ENCODE measurements around the gene PARVB.

PARVB gene

DNA sequence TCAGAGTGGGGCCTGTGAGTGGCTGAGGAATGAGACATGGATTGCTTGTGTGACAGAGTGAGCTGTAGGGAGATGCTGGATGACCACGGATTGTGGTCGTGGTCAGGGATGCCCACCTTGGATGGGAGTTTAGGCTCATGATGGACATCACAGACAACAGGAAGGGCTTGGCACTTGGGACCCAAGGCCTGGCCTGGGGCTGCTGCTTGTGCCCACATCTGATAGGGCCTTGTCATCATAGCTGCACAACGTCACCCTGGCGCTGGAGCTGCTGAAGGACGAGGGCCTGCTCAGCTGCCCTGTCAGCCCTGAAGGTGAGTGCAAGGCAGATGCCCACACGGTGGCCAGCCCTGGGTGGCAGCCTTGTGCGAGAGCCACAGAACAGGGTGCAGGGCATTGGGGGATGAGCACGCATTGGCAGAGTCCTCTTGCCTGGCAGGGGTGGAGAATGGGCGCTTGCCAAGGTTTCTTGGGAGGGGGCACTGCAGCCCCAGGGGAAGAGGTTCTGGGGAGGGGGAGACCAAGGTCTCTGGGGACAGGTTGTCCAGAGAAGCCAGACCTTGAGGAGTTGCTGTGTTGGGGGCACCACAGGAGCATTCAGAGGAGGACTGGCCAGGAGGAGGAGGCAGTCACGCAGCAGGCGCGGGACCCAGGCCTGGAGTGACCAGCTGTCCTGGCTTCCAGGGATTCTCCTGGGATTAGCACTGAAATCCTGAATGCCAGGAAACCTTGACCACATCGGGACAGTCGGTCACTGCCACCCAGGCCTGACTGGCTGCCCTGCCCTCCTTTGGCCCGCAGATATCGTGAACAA is 181.6 kb downstream of the PARVB start:
- DNase-seq (ENCODE audit: low read depth): no peak
- TF ChIP-seq, protein P1, sequence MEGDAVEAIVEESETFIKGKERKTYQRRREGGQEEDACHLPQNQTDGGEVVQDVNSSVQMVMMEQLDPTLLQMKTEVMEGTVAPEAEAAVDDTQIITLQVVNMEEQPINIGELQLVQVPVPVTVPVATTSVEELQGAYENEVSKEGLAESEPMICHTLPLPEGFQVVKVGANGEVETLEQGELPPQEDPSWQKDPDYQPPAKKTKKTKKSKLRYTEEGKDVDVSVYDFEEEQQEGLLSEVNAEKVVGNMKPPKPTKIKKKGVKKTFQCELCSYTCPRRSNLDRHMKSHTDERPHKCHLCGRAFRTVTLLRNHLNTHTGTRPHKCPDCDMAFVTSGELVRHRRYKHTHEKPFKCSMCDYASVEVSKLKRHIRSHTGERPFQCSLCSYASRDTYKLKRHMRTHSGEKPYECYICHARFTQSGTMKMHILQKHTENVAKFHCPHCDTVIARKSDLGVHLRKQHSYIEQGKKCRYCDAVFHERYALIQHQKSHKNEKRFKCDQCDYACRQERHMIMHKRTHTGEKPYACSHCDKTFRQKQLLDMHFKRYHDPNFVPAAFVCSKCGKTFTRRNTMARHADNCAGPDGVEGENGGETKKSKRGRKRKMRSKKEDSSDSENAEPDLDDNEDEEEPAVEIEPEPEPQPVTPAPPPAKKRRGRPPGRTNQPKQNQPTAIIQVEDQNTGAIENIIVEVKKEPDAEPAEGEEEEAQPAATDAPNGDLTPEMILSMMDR (conservative IDR thresholded peaks at IDR 0.05; ENCODE audit: control insufficient read depth, insufficient read depth, low read depth, low read length): no peak
- no peak overlapping the region for H3K4me3 ChIP-seq (ENCODE audit: control insufficient read depth, low read depth, low read length)

- DNase-seq (ENCODE audit: low read depth): no peak
- H3K4me3 ChIP-seq (ENCODE audit: control insufficient read depth, low read depth, low read length): no peak overlapping the region
- TF ChIP-seq, protein P1 (conservative IDR thresholded peaks at IDR 0.05; ENCODE audit: control insufficient read depth, insufficient read depth, low read depth, low read length): no peak
These were observed 182.2 kb downstream of the PARVB start for GRCh38 chr22:44206330-44206645.

- DNase-seq (ENCODE audit: low read depth): no peak
- no peak overlapping the region for H3K4me3 ChIP-seq (ENCODE audit: control insufficient read depth, low read depth, low read length)
- TF ChIP-seq, protein P1 (conservative IDR thresholded peaks at IDR 0.05; ENCODE audit: control insufficient read depth, insufficient read depth, low read depth, low read length): no peak
These were observed 182.6 kb downstream of the PARVB start for GRCh38 chr22:44206696-44207095.

DNA sequence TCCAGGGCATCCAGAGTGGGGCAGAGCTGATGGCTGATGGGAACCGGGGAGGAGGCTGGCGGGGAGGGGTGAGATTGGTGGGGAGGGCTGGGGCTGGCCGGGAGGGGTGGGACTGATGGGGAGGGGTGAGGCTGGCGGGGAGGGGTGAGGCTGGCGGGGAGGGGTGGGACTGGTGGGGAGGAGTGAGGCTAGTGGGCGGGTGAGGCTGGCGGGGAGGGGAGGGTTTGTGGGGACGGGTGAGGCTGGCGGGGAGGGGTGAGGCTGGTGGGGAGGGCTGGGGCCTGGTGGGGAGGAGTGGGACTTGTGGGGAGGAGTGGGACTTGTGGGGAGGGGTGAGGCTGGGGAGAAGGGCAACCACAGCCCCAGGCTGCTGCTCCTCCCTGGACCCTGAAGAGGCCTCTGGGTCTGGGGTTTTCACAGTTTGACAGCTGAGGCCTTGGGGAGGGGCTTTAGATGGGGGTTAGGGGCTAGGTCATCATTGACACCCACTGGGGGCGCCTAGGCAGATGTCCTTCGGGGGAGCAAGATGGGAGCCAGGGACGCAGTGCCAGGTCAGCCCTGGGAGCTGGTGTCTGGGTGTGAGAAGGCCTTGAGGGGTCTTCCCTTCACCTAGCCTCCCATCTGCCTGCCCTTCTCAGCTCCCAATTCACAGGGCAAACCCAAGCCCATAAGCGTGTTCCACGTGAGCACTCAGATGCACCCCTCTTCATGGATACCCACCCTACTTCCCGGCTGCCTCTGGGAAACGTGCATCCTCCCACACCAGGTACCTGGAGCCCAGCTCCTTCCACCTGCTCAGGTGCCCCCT is 183.3 kb downstream of the PARVB start:
- TF ChIP-seq, protein P1 (conservative IDR thresholded peaks at IDR 0.05; ENCODE audit: control insufficient read depth, insufficient read depth, low read depth, low read length): no peak
- H3K4me3 ChIP-seq (ENCODE audit: control insufficient read depth, low read depth, low read length): no peak overlapping the region
- DNase-seq (ENCODE audit: low read depth): no peak

- TF ChIP-seq, protein P1 (conservative IDR thresholded peaks at IDR 0.05; ENCODE audit: control insufficient read depth, insufficient read depth, low read depth, low read length): no peak
- no peak for DNase-seq (ENCODE audit: low read depth)
- no peak overlapping the region for H3K4me3 ChIP-seq (ENCODE audit: control insufficient read depth, low read depth, low read length)
These were observed 183.8 kb downstream of the PARVB start for GRCh38 chr22:44207981-44208317.

- TF ChIP-seq, protein P1 (conservative IDR thresholded peaks at IDR 0.05; ENCODE audit: control insufficient read depth, insufficient read depth, low read depth, low read length): no peak
- H3K4me3 ChIP-seq (ENCODE audit: control insufficient read depth, low read depth, low read length): no peak overlapping the region
These were observed 185.2 kb downstream of the PARVB start for GRCh38 chr22:44209343-44209742.

More at GRCh38 chr22:44209343-44209742, 185.2 kb downstream of the PARVB start:
- DNase-seq (ENCODE audit: low read depth): no peak

All from fibroblast of mammary gland (primary cell).